ENCODE results near the gene RALA. TPM values are rescaled to one million over a fixed set of nuclear protein-coding genes. Genes with fewer than 3 reads are reported as not detected.

RALA gene
- total RNA-seq, 1 experiment from 2014 or later: 41.7 TPM

DNA sequence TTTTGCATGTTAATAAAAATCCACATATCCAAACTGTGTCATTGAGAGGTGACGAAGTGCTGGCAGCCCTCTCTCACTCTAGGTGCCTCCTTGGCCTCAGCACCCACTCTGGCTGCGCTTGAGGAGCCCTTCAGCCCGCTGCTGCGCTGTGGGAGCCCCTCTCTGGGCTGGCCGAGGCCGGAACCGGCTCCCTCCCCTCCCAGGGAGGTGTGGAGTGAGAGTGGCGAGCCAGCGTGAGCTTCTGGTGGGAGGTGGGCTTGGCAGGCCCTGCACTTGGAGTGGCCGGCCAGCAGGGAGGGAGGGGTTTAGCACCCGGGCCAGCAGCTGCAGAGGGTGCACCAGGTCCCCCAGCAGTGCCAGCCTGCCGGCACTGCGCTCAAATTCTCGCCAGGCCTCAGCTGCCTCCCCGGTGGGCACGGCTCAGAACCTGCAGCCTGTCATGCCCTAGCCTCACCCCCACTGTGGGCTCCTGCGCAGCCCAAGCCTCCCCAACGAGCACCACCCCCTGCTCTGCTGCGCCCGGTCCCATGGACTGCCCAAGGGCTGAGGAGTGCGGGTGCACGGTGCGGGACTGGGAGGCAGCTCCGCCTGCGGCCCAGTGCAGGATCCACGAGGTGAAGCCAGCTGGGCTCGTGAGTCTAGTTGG is 46.0 kb upstream of the RALA start:
- no peaks in the 10 kb centered on the region for H3K27me3 ChIP-seq (replicated peaks; ENCODE audit: control insufficient read depth, insufficient read depth, low read length)
- TF ChIP-seq, protein P1, sequence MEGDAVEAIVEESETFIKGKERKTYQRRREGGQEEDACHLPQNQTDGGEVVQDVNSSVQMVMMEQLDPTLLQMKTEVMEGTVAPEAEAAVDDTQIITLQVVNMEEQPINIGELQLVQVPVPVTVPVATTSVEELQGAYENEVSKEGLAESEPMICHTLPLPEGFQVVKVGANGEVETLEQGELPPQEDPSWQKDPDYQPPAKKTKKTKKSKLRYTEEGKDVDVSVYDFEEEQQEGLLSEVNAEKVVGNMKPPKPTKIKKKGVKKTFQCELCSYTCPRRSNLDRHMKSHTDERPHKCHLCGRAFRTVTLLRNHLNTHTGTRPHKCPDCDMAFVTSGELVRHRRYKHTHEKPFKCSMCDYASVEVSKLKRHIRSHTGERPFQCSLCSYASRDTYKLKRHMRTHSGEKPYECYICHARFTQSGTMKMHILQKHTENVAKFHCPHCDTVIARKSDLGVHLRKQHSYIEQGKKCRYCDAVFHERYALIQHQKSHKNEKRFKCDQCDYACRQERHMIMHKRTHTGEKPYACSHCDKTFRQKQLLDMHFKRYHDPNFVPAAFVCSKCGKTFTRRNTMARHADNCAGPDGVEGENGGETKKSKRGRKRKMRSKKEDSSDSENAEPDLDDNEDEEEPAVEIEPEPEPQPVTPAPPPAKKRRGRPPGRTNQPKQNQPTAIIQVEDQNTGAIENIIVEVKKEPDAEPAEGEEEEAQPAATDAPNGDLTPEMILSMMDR (IDR thresholded peaks at IDR 0.05; ENCODE audit: insufficient read depth in 1 of 2, low read depth in 1 of 2, low read length in 1 of 2, severe bottlenecking in 1 of 2, unreplicated experiment in 1 of 2): no peak
- no peaks in the 10 kb centered on the region; the same call in 1 of the 2 replicates for H3K4me1 ChIP-seq
- Mint-ChIP-seq H3K27me3 (ENCODE audit: insufficient read depth, unreplicated experiment) (no peaks in the 10 kb centered on the region), H3K4me1 (ENCODE audit: low read depth, unreplicated experiment) (peaks cover 6% of the 10 kb centered on the region), H3K27ac (ENCODE audit: unreplicated experiment) (no peak overlapping the region), H3K9me3 (ENCODE audit: unreplicated experiment) (peaks cover 9% of the 10 kb centered on the region), H3K36me3 (ENCODE audit: insufficient read depth, unreplicated experiment) (peaks cover 16% of the 10 kb centered on the region), H3K4me3 (ENCODE audit: unreplicated experiment) (no peak overlapping the region)
- DNase-seq: no peak
- no peaks in the 10 kb centered on the region for H3K36me3 ChIP-seq (ENCODE audit: control insufficient read depth, insufficient read depth, low read length)
- no peak overlapping the region for H3K4me3 ChIP-seq (ENCODE audit: low read depth, low read length)
- intact Hi-C loops (cut with micrococcal nuclease; ENCODE audit: unreplicated experiment): no loop called here
- no peaks in the 10 kb centered on the region for H3K9me3 ChIP-seq
- no TSS peak for BruUV-seq (replicated peaks)
- CTCF ChIA-PET: interaction anchor here (3.7 kb wide), 1 partner anchor 169 kb away, joined by 123 read pairs; no protein-coding TSS in a partner anchor
- POLR2A ChIA-PET: no interaction called here

DNA sequence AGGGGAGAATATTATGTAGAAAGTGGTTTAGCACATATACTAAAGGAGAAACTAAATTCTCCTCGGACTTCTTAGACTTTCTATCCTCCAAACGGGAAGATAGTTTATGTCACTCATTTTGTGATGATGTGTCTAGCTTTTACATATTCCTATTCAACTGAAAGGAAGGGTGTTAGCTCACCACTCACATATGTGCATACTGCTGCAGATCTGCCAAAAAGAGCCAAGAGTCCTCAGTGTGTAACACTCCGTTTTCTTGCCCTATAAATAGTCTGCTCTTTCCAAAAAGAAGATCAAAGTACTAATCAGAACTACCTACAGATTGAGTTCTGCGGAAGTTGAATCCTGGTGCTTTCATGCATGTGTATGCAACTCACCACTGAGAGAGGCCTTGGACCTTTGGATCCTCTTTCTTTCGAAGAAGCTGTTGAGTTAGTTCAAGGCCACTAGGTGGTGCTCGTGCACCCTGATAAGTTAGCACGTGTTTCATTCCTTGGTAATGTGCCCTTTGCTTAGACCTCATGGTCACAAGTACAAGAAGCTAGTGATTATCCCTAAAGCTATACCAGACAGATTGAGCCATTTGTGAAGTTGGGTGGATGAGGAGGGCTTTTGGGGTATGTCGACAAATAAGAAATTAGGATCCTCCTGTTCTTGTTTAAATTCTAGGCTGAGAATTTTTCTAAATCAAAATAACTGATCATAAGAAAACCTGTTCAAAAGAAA is 43.1 kb upstream of the RALA start:
- H3K36me3 ChIP-seq (ENCODE audit: control insufficient read depth, insufficient read depth, low read length): no peaks in the 10 kb centered on the region
- H3K27ac Mint-ChIP-seq (ENCODE audit: unreplicated experiment): no peak overlapping the region
- no peaks in the 10 kb centered on the region; the same call in 1 of the 2 replicates for H3K4me1 ChIP-seq
- peaks cover 5% of the 10 kb centered on the region for H3K36me3 Mint-ChIP-seq (ENCODE audit: insufficient read depth, unreplicated experiment)
- ChIA-PET POLR2A (interaction anchor here (0.6 to 1.6 kb wide), 4 partner anchors 43 to 371 kb away, joined by 3 to 13 read pairs (median 4); partner anchors contain the start of gene RALA), CTCF (interaction anchor here (0.5 to 3.7 kb wide), 18 partner anchors 9 to 472 kb away, joined by 3 to 123 read pairs (median 6); partner anchors contain the start of gene RALA)
- DNase-seq: peak; percentile 77 to 78
- no peaks in the 10 kb centered on the region for H3K9me3 ChIP-seq
- H3K27me3 ChIP-seq (replicated peaks; ENCODE audit: control insufficient read depth, insufficient read depth, low read length): no peaks in the 10 kb centered on the region
- no peaks in the 10 kb centered on the region for H3K27me3 Mint-ChIP-seq (ENCODE audit: insufficient read depth, unreplicated experiment)
- no peaks in the 10 kb centered on the region for H3K4me1 Mint-ChIP-seq (ENCODE audit: low read depth, unreplicated experiment)
- H3K4me3 ChIP-seq (ENCODE audit: low read depth, low read length): no peak overlapping the region
- H3K9me3 Mint-ChIP-seq (ENCODE audit: unreplicated experiment): peaks cover 9% of the 10 kb centered on the region
- TF ChIP-seq, protein P1 (IDR thresholded peaks at IDR 0.05; ENCODE audit: insufficient read depth in 1 of 2, low read depth in 1 of 2, low read length in 1 of 2, severe bottlenecking in 1 of 2, unreplicated experiment in 1 of 2): peak; percentile 74 to 80
- intact Hi-C loops (cut with micrococcal nuclease; ENCODE audit: unreplicated experiment): loop anchor here (1.0 to 10.0 kb wide), 5 partner anchors 43 to 474 kb away; partner anchors contain the start of gene RALA
- BruUV-seq (replicated peaks): no TSS peak
- H3K4me3 Mint-ChIP-seq (ENCODE audit: unreplicated experiment): no peak overlapping the region

DNA sequence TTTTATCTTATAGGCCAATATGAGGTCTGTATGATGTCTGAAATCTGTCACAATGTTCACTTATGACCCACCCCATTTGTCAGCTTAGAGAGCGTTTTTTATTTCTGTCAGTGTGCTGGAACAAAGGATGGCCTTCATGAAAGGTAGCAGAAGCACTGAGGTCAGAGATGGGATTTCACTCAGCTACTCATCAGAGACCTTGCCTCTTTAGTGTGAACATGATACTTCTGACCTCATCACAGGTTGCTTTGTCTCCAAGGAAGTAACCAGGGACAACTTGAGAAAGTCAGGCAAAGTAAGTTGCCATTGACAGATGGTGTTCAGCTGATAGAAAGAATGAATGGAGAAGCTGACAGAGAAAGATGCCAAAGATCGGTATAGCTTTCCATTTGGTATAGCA is 40.8 kb upstream of the RALA start:
- intact Hi-C loops (cut with micrococcal nuclease; ENCODE audit: unreplicated experiment): loop anchor here (10.0 kb wide), 1 partner anchor 472 kb away; no protein-coding TSS in a partner anchor
- H3K9me3 ChIP-seq: no peaks in the 10 kb centered on the region
- no TSS peak for BruUV-seq (replicated peaks)
- H3K4me3 ChIP-seq (ENCODE audit: low read depth, low read length): no peak overlapping the region
- H3K4me1 Mint-ChIP-seq (ENCODE audit: low read depth, unreplicated experiment): no peaks in the 10 kb centered on the region
- H3K36me3 ChIP-seq (ENCODE audit: control insufficient read depth, insufficient read depth, low read length): no peaks in the 10 kb centered on the region
- H3K27me3 Mint-ChIP-seq (ENCODE audit: insufficient read depth, unreplicated experiment): no peaks in the 10 kb centered on the region
- POLR2A ChIA-PET: no interaction called here
- TF ChIP-seq, protein P1 (IDR thresholded peaks at IDR 0.05; ENCODE audit: insufficient read depth in 1 of 2, low read depth in 1 of 2, low read length in 1 of 2, severe bottlenecking in 1 of 2, unreplicated experiment in 1 of 2): no peak
- no peak for DNase-seq
- CTCF ChIA-PET: no interaction called here
- H3K36me3 Mint-ChIP-seq (ENCODE audit: insufficient read depth, unreplicated experiment): peaks cover 5% of the 10 kb centered on the region
- H3K4me1 ChIP-seq: no peaks in the 10 kb centered on the region; the same call in 1 of the 2 replicates
- no peaks in the 10 kb centered on the region for H3K9me3 Mint-ChIP-seq (ENCODE audit: unreplicated experiment)
- H3K4me3 Mint-ChIP-seq (ENCODE audit: unreplicated experiment): no peak overlapping the region
- no peak overlapping the region for H3K27ac Mint-ChIP-seq (ENCODE audit: unreplicated experiment)
- no peaks in the 10 kb centered on the region for H3K27me3 ChIP-seq (replicated peaks; ENCODE audit: control insufficient read depth, insufficient read depth, low read length)

All from Caco-2 (cell line).